Measurements from ENCODE around the gene HNMT. TPM values are rescaled to one million over a fixed set of nuclear protein-coding genes. Genes with fewer than 3 reads are reported as not detected.

Gene HNMT
- total and polyA plus RNA-seq, 2 of the 13 experiments (the other 11 are each of a cell fraction or from before 2014, with no cell fraction given): 279 to 309 TPM

DNA sequence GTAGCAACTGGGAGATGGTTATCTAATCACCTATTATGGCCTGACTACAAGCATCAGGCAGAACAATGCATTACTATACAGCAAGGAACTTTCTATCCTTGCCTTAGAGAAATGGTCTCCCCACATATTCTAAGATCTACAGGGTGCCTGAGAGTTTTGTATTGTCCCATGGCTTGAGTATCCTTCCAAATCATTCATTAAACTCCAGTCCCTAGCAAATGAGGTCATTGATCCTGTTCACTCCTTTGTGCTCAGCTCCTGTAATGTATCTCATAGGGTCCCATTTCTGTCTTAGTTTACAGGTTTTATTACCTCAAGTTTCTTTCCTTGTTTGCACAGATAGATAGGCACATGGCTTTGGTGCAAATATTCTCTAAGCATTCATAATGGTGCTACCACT is 9.0 kb downstream of the HNMT start (continued):
- no peak for TF ChIP-seq ZNF281 (CRISPR knock-in tag; IDR thresholded peaks at IDR 0.05; ENCODE audit: borderline replicate concordance)
- TF ChIP-seq CTCF (CRISPR knock-in tag; IDR thresholded peaks at IDR 0.05): no peak
- no peak for TF ChIP-seq ZNF556 (CRISPR knock-in tag; IDR thresholded peaks at IDR 0.05; ENCODE audit: borderline replicate concordance)
- TF ChIP-seq GATAD2A (CRISPR knock-in tag; IDR thresholded peaks at IDR 0.05): 0 out of 2 replicates have a peak, but pooled peaks have one; percentile 25
- TF ChIP-seq KDM2A (CRISPR knock-in tag; IDR thresholded peaks at IDR 0.05; ENCODE audit: borderline replicate concordance, low read depth): no peak
- no peak for TF ChIP-seq ZBTB33 (CRISPR knock-in tag; IDR thresholded peaks at IDR 0.05)
- no peak for TF ChIP-seq KLF12 (CRISPR knock-in tag; IDR thresholded peaks at IDR 0.05; ENCODE audit: borderline replicate concordance)
- 0 out of 2 replicates have a peak, but pooled peaks have one; percentile 28 for TF ChIP-seq TARDBP (CRISPR knock-in tag; IDR thresholded peaks at IDR 0.05)
- no peak for TF ChIP-seq ASH2L (IDR thresholded peaks at IDR 0.05; ENCODE audit: insufficient read length, low read depth, low read length)
- TF ChIP-seq POLR2A (IDR thresholded peaks at IDR 0.05; ENCODE audit: insufficient read depth in 1 of 2, low read depth in 2 of 2, low read length in 2 of 2): peak; percentile 14 to 37; a peak in 2 of 4 replicates
- TF ChIP-seq ZNF772 (CRISPR knock-in tag; IDR thresholded peaks at IDR 0.05): no peak
- TF ChIP-seq STAT5B (CRISPR knock-in tag; IDR thresholded peaks at IDR 0.05): no peak
- no peak for TF ChIP-seq HOXA7 (CRISPR knock-in tag; IDR thresholded peaks at IDR 0.05)
- TF ChIP-seq HIVEP1 (CRISPR knock-in tag; IDR thresholded peaks at IDR 0.05): no peak
- 0 out of 2 replicates have a peak, but pooled peaks have one; percentile 26 for TF ChIP-seq ZNF3 (CRISPR knock-in tag; IDR thresholded peaks at IDR 0.05)
- TF ChIP-seq POLR2AphosphoS5 (IDR thresholded peaks at IDR 0.05; ENCODE audit: low read depth, low read length): 0 out of 2 replicates have a peak, but pooled peaks have one; percentile 27
- TF ChIP-seq, protein P1, sequence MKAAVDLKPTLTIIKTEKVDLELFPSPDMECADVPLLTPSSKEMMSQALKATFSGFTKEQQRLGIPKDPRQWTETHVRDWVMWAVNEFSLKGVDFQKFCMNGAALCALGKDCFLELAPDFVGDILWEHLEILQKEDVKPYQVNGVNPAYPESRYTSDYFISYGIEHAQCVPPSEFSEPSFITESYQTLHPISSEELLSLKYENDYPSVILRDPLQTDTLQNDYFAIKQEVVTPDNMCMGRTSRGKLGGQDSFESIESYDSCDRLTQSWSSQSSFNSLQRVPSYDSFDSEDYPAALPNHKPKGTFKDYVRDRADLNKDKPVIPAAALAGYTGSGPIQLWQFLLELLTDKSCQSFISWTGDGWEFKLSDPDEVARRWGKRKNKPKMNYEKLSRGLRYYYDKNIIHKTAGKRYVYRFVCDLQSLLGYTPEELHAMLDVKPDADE (CRISPR knock-in tag; IDR thresholded peaks at IDR 0.05): no peak
- TF ChIP-seq ZNF607 (CRISPR knock-in tag; IDR thresholded peaks at IDR 0.05; ENCODE audit: borderline replicate concordance): no peak

Data from HepG2 (cell line).